ENCODE results near the gene PTPN1.

Gene PTPN1

GRCh38 chr20:50628332-50628731, 118.1 kb downstream of the PTPN1 start:
- TF ChIP-seq CTCF (IDR thresholded peaks at IDR 0.05; ENCODE audit: low read depth, low read length, missing control alignments): no peak
- H3K4me3 ChIP-seq (ENCODE audit: low read depth, low read length): no peak overlapping the region
- in situ Hi-C loops (cut with HindIII; ENCODE audit: low sequenced_read_pairs): no loop called here
- no peak for DNase-seq (ENCODE audit: low read depth)

- DNase-seq (ENCODE audit: low read depth): no peak
- no peak overlapping the region for H3K4me3 ChIP-seq (ENCODE audit: low read depth, low read length)
- no peak for TF ChIP-seq CTCF (IDR thresholded peaks at IDR 0.05; ENCODE audit: low read depth, low read length, missing control alignments)
- in situ Hi-C loops (cut with HindIII; ENCODE audit: low sequenced_read_pairs): no loop called here
Observed at GRCh38 chr20:50628853-50629669, 118.9 kb downstream of the PTPN1 start.

GRCh38 chr20:50629670-50630045, 119.5 kb downstream of the PTPN1 start:
- in situ Hi-C loops (cut with HindIII; ENCODE audit: low sequenced_read_pairs): no loop called here
- H3K4me3 ChIP-seq (ENCODE audit: low read depth, low read length): no peak overlapping the region
- no peak for DNase-seq (ENCODE audit: low read depth)
- no peak for TF ChIP-seq CTCF (IDR thresholded peaks at IDR 0.05; ENCODE audit: low read depth, low read length, missing control alignments)

GRCh38 chr20:50630578-50631263, 120.5 kb downstream of the PTPN1 start:
- no peak overlapping the region for H3K4me3 ChIP-seq (ENCODE audit: low read depth, low read length)
- TF ChIP-seq CTCF (IDR thresholded peaks at IDR 0.05; ENCODE audit: low read depth, low read length, missing control alignments): no peak
- in situ Hi-C loops (cut with HindIII; ENCODE audit: low sequenced_read_pairs): no loop called here
- no peak for DNase-seq (ENCODE audit: low read depth)

- in situ Hi-C loops (cut with HindIII; ENCODE audit: low sequenced_read_pairs): no loop called here
- DNase-seq (ENCODE audit: low read depth): no peak
- TF ChIP-seq CTCF (IDR thresholded peaks at IDR 0.05; ENCODE audit: low read depth, low read length, missing control alignments): no peak
- H3K4me3 ChIP-seq (ENCODE audit: low read depth, low read length): no peak overlapping the region
Observed at GRCh38 chr20:50632236-50632635, 122.1 kb downstream of the PTPN1 start.

GRCh38 chr20:50632701-50633100, 122.5 kb downstream of the PTPN1 start:
- no peak for TF ChIP-seq CTCF (IDR thresholded peaks at IDR 0.05; ENCODE audit: low read depth, low read length, missing control alignments)
- H3K4me3 ChIP-seq (ENCODE audit: low read depth, low read length): no peak overlapping the region
- in situ Hi-C loops (cut with HindIII; ENCODE audit: low sequenced_read_pairs): no loop called here
- DNase-seq (ENCODE audit: low read depth): no peak

Data from astrocyte of the cerebellum (primary cell).